Measurements from ENCODE around the gene ALOXE3. TPM values are rescaled to one million over a fixed set of nuclear protein-coding genes. Genes with fewer than 3 reads are reported as not detected.
A peak's percentile ranks its signal among the peaks of the same experiment; 100 is the strongest.

ALOXE3 gene
- total RNA-seq, 2 donors from 2014 or later = not detected

GRCh38 chr17:8105957-8106398 is 12.3 kb downstream of the ALOXE3 start:
- ATAC-seq (replicated peaks in 1 of 2) = peak in 1 of 2 donors; percentile 28
- Mint-ChIP-seq H3K4me3 (peak overlapping the region in 1 of 2 donors; percentile 10), H3K27ac (peak overlapping the region; percentile 58), H3K27me3 (ENCODE audit: low read depth) (peaks cover 5% of the 10 kb centered on the region), H3K9me3 (no peaks in the 10 kb centered on the region), H3K4me1 (ENCODE audit: low read depth) (peaks cover 8% of the 10 kb centered on the region), H3K36me3 (ENCODE audit: insufficient read depth in 2 of 2) (no peaks in the 10 kb centered on the region)
- no peak for DNase-seq

- Mint-ChIP-seq H3K9me3 (no peaks in the 10 kb centered on the region), H3K36me3 (ENCODE audit: insufficient read depth in 2 of 2) (no peaks in the 10 kb centered on the region), H3K27me3 (ENCODE audit: low read depth) (no peaks in the 10 kb centered on the region), H3K4me3 (no peak overlapping the region), H3K27ac (no peak overlapping the region), H3K4me1 (ENCODE audit: low read depth) (no peaks in the 10 kb centered on the region)
- no peak for DNase-seq
- no peak for ATAC-seq (replicated peaks in 1 of 2)
Observed at GRCh38 chr17:8104911-8105310, 13.4 kb downstream of the ALOXE3 start.

GRCh38 chr17:8103549-8103948 is 14.8 kb downstream of the ALOXE3 start:
- no peak for ATAC-seq (replicated peaks in 1 of 2)
- DNase-seq = no peak
- Mint-ChIP-seq H3K4me3 (no peak overlapping the region), H3K4me1 (ENCODE audit: low read depth) (no peaks in the 10 kb centered on the region), H3K36me3 (ENCODE audit: insufficient read depth in 2 of 2) (no peaks in the 10 kb centered on the region), H3K27me3 (ENCODE audit: low read depth) (no peaks in the 10 kb centered on the region), H3K27ac (no peak overlapping the region), H3K9me3 (no peaks in the 10 kb centered on the region)

GRCh38 chr17:8101721-8102120 is 16.6 kb downstream of the ALOXE3 start:
- H3K36me3 Mint-ChIP-seq (ENCODE audit: insufficient read depth in 2 of 2) = no peaks in the 10 kb centered on the region
- no peaks in the 10 kb centered on the region for H3K27me3 Mint-ChIP-seq (ENCODE audit: low read depth)
- ATAC-seq (replicated peaks in 1 of 2) (no peak), DNase-seq (no peak)
- H3K27ac Mint-ChIP-seq = no peak overlapping the region
- no peak overlapping the region for H3K4me3 Mint-ChIP-seq
- H3K4me1 Mint-ChIP-seq (ENCODE audit: low read depth) = no peaks in the 10 kb centered on the region
- no peaks in the 10 kb centered on the region for H3K9me3 Mint-ChIP-seq

- DNase-seq (no peak), ATAC-seq (replicated peaks in 1 of 2) (no peak)
- H3K36me3 Mint-ChIP-seq (ENCODE audit: insufficient read depth in 2 of 2) = no peaks in the 10 kb centered on the region
- H3K4me3 Mint-ChIP-seq = no peak overlapping the region
- no peaks in the 10 kb centered on the region for H3K9me3 Mint-ChIP-seq
- no peaks in the 10 kb centered on the region for H3K4me1 Mint-ChIP-seq (ENCODE audit: low read depth)
- H3K27ac Mint-ChIP-seq = no peak overlapping the region
- H3K27me3 Mint-ChIP-seq (ENCODE audit: low read depth) = no peaks in the 10 kb centered on the region
Observed at GRCh38 chr17:8100763-8101162, 17.6 kb downstream of the ALOXE3 start.

- DNase-seq = no peak
- Mint-ChIP-seq H3K4me3 (no peak overlapping the region), H3K4me1 (ENCODE audit: low read depth) (no peaks in the 10 kb centered on the region), H3K36me3 (ENCODE audit: insufficient read depth in 2 of 2) (no peaks in the 10 kb centered on the region), H3K9me3 (no peaks in the 10 kb centered on the region), H3K27ac (no peak overlapping the region), H3K27me3 (ENCODE audit: low read depth) (no peaks in the 10 kb centered on the region)
- no peak for ATAC-seq (replicated peaks in 1 of 2)
Observed at GRCh38 chr17:8100111-8100510, 18.2 kb downstream of the ALOXE3 start.

- Mint-ChIP-seq H3K9me3 (no peaks in the 10 kb centered on the region), H3K27me3 (ENCODE audit: low read depth) (no peaks in the 10 kb centered on the region), H3K4me3 (no peak overlapping the region), H3K27ac (no peak overlapping the region), H3K36me3 (ENCODE audit: insufficient read depth in 2 of 2) (no peaks in the 10 kb centered on the region), H3K4me1 (ENCODE audit: low read depth) (peaks cover 13% of the 10 kb centered on the region)
- ATAC-seq (replicated peaks in 1 of 2) = no peak
- no peak for DNase-seq
Observed at GRCh38 chr17:8096541-8096940, 21.8 kb downstream of the ALOXE3 start.

- ATAC-seq (replicated peaks in 1 of 2) (no peak), DNase-seq (no peak)
- no peaks in the 10 kb centered on the region for H3K36me3 Mint-ChIP-seq (ENCODE audit: insufficient read depth in 2 of 2)
- no peak overlapping the region for H3K4me3 Mint-ChIP-seq
- no peak overlapping the region for H3K27ac Mint-ChIP-seq
- H3K4me1 Mint-ChIP-seq (ENCODE audit: low read depth) = peaks cover 13% of the 10 kb centered on the region
- H3K9me3 Mint-ChIP-seq = no peaks in the 10 kb centered on the region
- peaks cover 11% of the 10 kb centered on the region for H3K27me3 Mint-ChIP-seq (ENCODE audit: low read depth)
Observed at GRCh38 chr17:8095361-8095760, 23.0 kb downstream of the ALOXE3 start.

GRCh38 chr17:8091033-8091687 is 27.2 kb downstream of the ALOXE3 start:
- Mint-ChIP-seq H3K9me3 (no peaks in the 10 kb centered on the region), H3K36me3 (ENCODE audit: insufficient read depth in 2 of 2) (no peaks in the 10 kb centered on the region), H3K27me3 (ENCODE audit: low read depth) (peaks cover 24% of the 10 kb centered on the region)

GRCh38 chr17:8089728-8090127 is 28.6 kb downstream of the ALOXE3 start:
- H3K36me3 Mint-ChIP-seq (ENCODE audit: insufficient read depth in 2 of 2) = no peaks in the 10 kb centered on the region
- no peak for ATAC-seq (replicated peaks in 1 of 2)
- DNase-seq = no peak
- H3K27ac Mint-ChIP-seq = no peak overlapping the region
- no peak overlapping the region for H3K4me3 Mint-ChIP-seq
- H3K4me1 Mint-ChIP-seq (ENCODE audit: low read depth) = peaks cover 9% of the 10 kb centered on the region
- H3K9me3 Mint-ChIP-seq = no peaks in the 10 kb centered on the region
- peaks cover 24% of the 10 kb centered on the region for H3K27me3 Mint-ChIP-seq (ENCODE audit: low read depth)

More at GRCh38 chr17:8091033-8091687, 27.2 kb downstream of the ALOXE3 start:
- ATAC-seq (replicated peaks in 1 of 2) (no peak), DNase-seq (no peak)
- Mint-ChIP-seq H3K27ac (no peak overlapping the region), H3K4me3 (no peak overlapping the region), H3K4me1 (ENCODE audit: low read depth) (peaks cover 13% of the 10 kb centered on the region)

- ATAC-seq (replicated peaks in 1 of 2) (no peak), DNase-seq (no peak)
- Mint-ChIP-seq H3K27me3 (ENCODE audit: low read depth) (peaks cover 24% of the 10 kb centered on the region), H3K9me3 (no peaks in the 10 kb centered on the region), H3K4me1 (ENCODE audit: low read depth) (no peaks in the 10 kb centered on the region), H3K27ac (no peak overlapping the region), H3K4me3 (no peak overlapping the region), H3K36me3 (ENCODE audit: insufficient read depth in 2 of 2) (no peaks in the 10 kb centered on the region)
Observed at GRCh38 chr17:8087952-8088230, 30.4 kb downstream of the ALOXE3 start.

GRCh38 chr17:8087075-8087951 is 31.0 kb downstream of the ALOXE3 start, which contains the start of gene ALOX12B:
TSS of gene ALOX12B (minus strand) at chr17:8087716. CDS start at chr17:8087442, 274 bp downstream.
- Mint-ChIP-seq H3K9me3 (no peaks in the 10 kb centered on the region), H3K27ac (no peak within 1 kb of the TSS), H3K4me1 (ENCODE audit: low read depth) (no peaks in the 10 kb centered on the region), H3K27me3 (ENCODE audit: low read depth) (peaks cover 24% of the 10 kb centered on the region), H3K36me3 (ENCODE audit: insufficient read depth in 2 of 2) (no peaks in the 10 kb centered on the region), H3K4me3 (no peak within 1 kb of the TSS)
- DNase-seq (no peak), ATAC-seq (replicated peaks in 1 of 2) (no peak)

- DNase-seq = no peak
- H3K9me3 Mint-ChIP-seq = no peaks in the 10 kb centered on the region
- ATAC-seq (replicated peaks in 1 of 2) = no peak
- no peak overlapping the region for H3K4me3 Mint-ChIP-seq
- H3K27me3 Mint-ChIP-seq (ENCODE audit: low read depth) = peaks cover 10% of the 10 kb centered on the region
- H3K4me1 Mint-ChIP-seq (ENCODE audit: low read depth) = peaks cover 13% of the 10 kb centered on the region
- no peak overlapping the region for H3K27ac Mint-ChIP-seq
- H3K36me3 Mint-ChIP-seq (ENCODE audit: insufficient read depth in 2 of 2) = peaks cover 0 to 7% of the 10 kb centered on the region in 2 donors
Observed at GRCh38 chr17:8084250-8084649, 34.1 kb downstream of the ALOXE3 start.

Data from activated T-cell treated with anti-CD3 and anti-CD28 coated beads, Interleukin-2, amount 50 U/mL, for 72 hours (primary cell).